ENCODE measurements around the gene SNAPC5. TPM values are rescaled to one million over a fixed set of nuclear protein-coding genes. Genes with fewer than 3 reads are reported as not detected.
"Not testable (repeated sequence)": the region's sequence is repeated elsewhere in the genome, so short reads cannot be mapped to it uniquely, and the experiment has no call there.

SNAPC5 gene
- total and polyA plus RNA-seq, 3 experiments from 2014 or later, result 46.9 to 63.6 (median 55.5) TPM

GRCh38 chr15:66465294-66465693, 32.3 kb downstream of the SNAPC5 start:
- H3K27me3 ChIP-seq (ENCODE audit: insufficient read depth, low read length, poor library complexity, severe bottlenecking); H3K9me3 Mint-ChIP-seq; H3K4me3 Mint-ChIP-seq; H3K36me3 ChIP-seq (ENCODE audit: insufficient read depth, low read length); H3K27ac ChIP-seq (ENCODE audit: low read depth, low read length); H3K4me1 ChIP-seq (ENCODE audit: insufficient read depth, low read length); H3K9me3 ChIP-seq (ENCODE audit: low read length); H3K4me3 ChIP-seq (ENCODE audit: low read length); DNase-seq; H3K27me3 Mint-ChIP-seq; POLR2A ChIA-PET; CTCF ChIA-PET: not testable (repeated sequence)
- peaks cover 0 to 31% (median 7%) of the 10 kb centered on the region in 3 donors for H3K36me3 Mint-ChIP-seq
- peak overlapping the region in 4 of 8 donors; percentile 15 to 88 (median 45) for H3K27ac Mint-ChIP-seq
- H3K4me1 Mint-ChIP-seq, result peaks cover 6 to 17% (median 10%) of the 10 kb centered on the region in 3 donors

GRCh38 chr15:66462627-66463026, 34.9 kb downstream of the SNAPC5 start:
- DNase-seq, result no peak
- POLR2A ChIA-PET, result no interaction called here
- Mint-ChIP-seq H3K9me3 (no peaks in the 10 kb centered on the region), H3K4me1 (peaks cover 10 to 14% (median 11%) of the 10 kb centered on the region in 3 donors), H3K36me3 (peaks cover 0 to 40% (median 4%) of the 10 kb centered on the region in 3 donors), H3K4me3 (no peak overlapping the region), H3K27ac (no peak overlapping the region), H3K27me3 (no peaks in the 10 kb centered on the region)
- Histone ChIP-seq H3K27me3 (ENCODE audit: insufficient read depth, low read length, poor library complexity, severe bottlenecking) (no peaks in the 10 kb centered on the region), H3K4me3 (ENCODE audit: low read length) (no peak overlapping the region), H3K4me1 (ENCODE audit: insufficient read depth, low read length) (peaks cover 7% of the 10 kb centered on the region), H3K9me3 (ENCODE audit: low read length) (no peaks in the 10 kb centered on the region), H3K36me3 (ENCODE audit: insufficient read depth, low read length) (no peaks in the 10 kb centered on the region), H3K27ac (ENCODE audit: low read depth, low read length) (no peak overlapping the region)
- CTCF ChIA-PET, result no interaction called here

GRCh38 chr15:66461917-66462316, 35.6 kb downstream of the SNAPC5 start:
- Mint-ChIP-seq H3K4me3 (no peak overlapping the region), H3K9me3 (no peaks in the 10 kb centered on the region), H3K4me1 (peaks cover 10 to 14% (median 11%) of the 10 kb centered on the region in 3 donors), H3K27me3 (no peaks in the 10 kb centered on the region), H3K27ac (peak overlapping the region in 2 of 8 donors; percentile 17 to 82), H3K36me3 (peaks cover 0 to 37% (median 4%) of the 10 kb centered on the region in 3 donors)
- no peak for DNase-seq
- CTCF ChIA-PET, result no interaction called here
- H3K27ac ChIP-seq (ENCODE audit: low read depth, low read length), result no peak overlapping the region
- POLR2A ChIA-PET, result no interaction called here
- no peaks in the 10 kb centered on the region for H3K27me3 ChIP-seq (ENCODE audit: insufficient read depth, low read length, poor library complexity, severe bottlenecking)
- peaks cover 7% of the 10 kb centered on the region for H3K4me1 ChIP-seq (ENCODE audit: insufficient read depth, low read length)
- no peak overlapping the region for H3K4me3 ChIP-seq (ENCODE audit: low read length)
- no peaks in the 10 kb centered on the region for H3K9me3 ChIP-seq (ENCODE audit: low read length)
- H3K36me3 ChIP-seq (ENCODE audit: insufficient read depth, low read length), result no peaks in the 10 kb centered on the region

- CTCF ChIA-PET, result interaction anchor here (1.0 kb wide), 1 partner anchor 37 kb away, joined by 3 read pairs; no protein-coding TSS in a partner anchor
- not testable (repeated sequence) for H3K4me1 ChIP-seq (ENCODE audit: insufficient read depth, low read length)
Observed at GRCh38 chr15:66461294-66461693, 36.3 kb downstream of the SNAPC5 start.

GRCh38 chr15:66459818-66460615, 37.5 kb downstream of the SNAPC5 start:
- Mint-ChIP-seq H3K9me3 (no peaks in the 10 kb centered on the region), H3K4me1 (peaks cover 10 to 14% (median 11%) of the 10 kb centered on the region in 3 donors), H3K27ac (peak overlapping the region in 7 of 8 donors; percentile 4 to 84 (median 64)), H3K4me3 (no peak overlapping the region), H3K27me3 (no peaks in the 10 kb centered on the region), H3K36me3 (peaks cover 0 to 46% (median 4%) of the 10 kb centered on the region in 3 donors)
- H3K27me3 ChIP-seq (ENCODE audit: insufficient read depth, low read length, poor library complexity, severe bottlenecking), result no peaks in the 10 kb centered on the region
- peaks cover 7% of the 10 kb centered on the region for H3K4me1 ChIP-seq (ENCODE audit: insufficient read depth, low read length)
- H3K4me3 ChIP-seq (ENCODE audit: low read length), result no peak overlapping the region
- H3K36me3 ChIP-seq (ENCODE audit: insufficient read depth, low read length), result no peaks in the 10 kb centered on the region
- no peaks in the 10 kb centered on the region for H3K9me3 ChIP-seq (ENCODE audit: low read length)
- CTCF ChIA-PET, result interaction anchor here (1.5 kb wide), 1 partner anchor 10 kb away, joined by 3 read pairs; no protein-coding TSS in a partner anchor
- DNase-seq, result no peak
- H3K27ac ChIP-seq (ENCODE audit: low read depth, low read length), result no peak overlapping the region
- POLR2A ChIA-PET, result no interaction called here

More at GRCh38 chr15:66461294-66461693, 36.3 kb downstream of the SNAPC5 start:
- Mint-ChIP-seq H3K36me3 (peaks cover 0 to 39% (median 4%) of the 10 kb centered on the region in 3 donors), H3K4me1 (peaks cover 10 to 14% (median 11%) of the 10 kb centered on the region in 3 donors)
- POLR2A ChIA-PET; H3K27ac Mint-ChIP-seq; H3K27me3 ChIP-seq (ENCODE audit: insufficient read depth, low read length, poor library complexity, severe bottlenecking); DNase-seq; H3K27ac ChIP-seq (ENCODE audit: low read depth, low read length); H3K9me3 Mint-ChIP-seq; H3K36me3 ChIP-seq (ENCODE audit: insufficient read depth, low read length); H3K4me3 Mint-ChIP-seq; H3K9me3 ChIP-seq (ENCODE audit: low read length); H3K4me3 ChIP-seq (ENCODE audit: low read length); H3K27me3 Mint-ChIP-seq: not testable (repeated sequence)

- CTCF ChIA-PET, result no interaction called here
- Histone ChIP-seq H3K9me3 (ENCODE audit: low read length) (no peaks in the 10 kb centered on the region), H3K27ac (ENCODE audit: low read depth, low read length) (no peak overlapping the region), H3K4me3 (ENCODE audit: low read length) (no peak overlapping the region), H3K36me3 (ENCODE audit: insufficient read depth, low read length) (no peaks in the 10 kb centered on the region), H3K27me3 (ENCODE audit: insufficient read depth, low read length, poor library complexity, severe bottlenecking) (no peaks in the 10 kb centered on the region), H3K4me1 (ENCODE audit: insufficient read depth, low read length) (peaks cover 7% of the 10 kb centered on the region)
- Mint-ChIP-seq H3K4me1 (peaks cover 10 to 17% (median 11%) of the 10 kb centered on the region in 3 donors), H3K9me3 (no peaks in the 10 kb centered on the region), H3K27ac (peak overlapping the region in 5 of 8 donors; percentile 16 to 88 (median 49)), H3K36me3 (peaks cover 0 to 47% (median 0%) of the 10 kb centered on the region in 3 donors), H3K27me3 (no peaks in the 10 kb centered on the region), H3K4me3 (no peak overlapping the region)
- DNase-seq, result no peak
- POLR2A ChIA-PET, result no interaction called here
Observed at GRCh38 chr15:66456211-66456610, 41.4 kb downstream of the SNAPC5 start.

- no peak overlapping the region for H3K4me3 Mint-ChIP-seq
- Histone ChIP-seq H3K27me3 (ENCODE audit: insufficient read depth, low read length, poor library complexity, severe bottlenecking) (no peaks in the 10 kb centered on the region), H3K36me3 (ENCODE audit: insufficient read depth, low read length) (no peaks in the 10 kb centered on the region), H3K27ac (ENCODE audit: low read depth, low read length) (no peak overlapping the region), H3K9me3 (ENCODE audit: low read length) (no peaks in the 10 kb centered on the region), H3K4me3 (ENCODE audit: low read length) (no peak overlapping the region), H3K4me1 (ENCODE audit: insufficient read depth, low read length) (no peaks in the 10 kb centered on the region)
- ChIA-PET POLR2A (no interaction called here), CTCF (no interaction called here)
- no peaks in the 10 kb centered on the region for H3K9me3 Mint-ChIP-seq
- H3K36me3 Mint-ChIP-seq, result peaks cover 0 to 45% (median 2%) of the 10 kb centered on the region in 3 donors
- H3K27ac Mint-ChIP-seq, result no peak overlapping the region
- DNase-seq, result no peak
- H3K4me1 Mint-ChIP-seq, result peaks cover 0 to 7% (median 0%) of the 10 kb centered on the region in 3 donors
- no peaks in the 10 kb centered on the region for H3K27me3 Mint-ChIP-seq
Observed at GRCh38 chr15:66454143-66454542, 43.4 kb downstream of the SNAPC5 start.

GRCh38 chr15:66452971-66453580, 44.5 kb downstream of the SNAPC5 start:
- H3K9me3 ChIP-seq (ENCODE audit: low read length), result no peaks in the 10 kb centered on the region

More at GRCh38 chr15:66452971-66453580, 44.5 kb downstream of the SNAPC5 start:
- H3K4me3 Mint-ChIP-seq, result no peak overlapping the region
- Histone ChIP-seq H3K4me1 (ENCODE audit: insufficient read depth, low read length) (no peaks in the 10 kb centered on the region), H3K4me3 (ENCODE audit: low read length) (no peak overlapping the region), H3K36me3 (ENCODE audit: insufficient read depth, low read length) (no peaks in the 10 kb centered on the region), H3K27me3 (ENCODE audit: insufficient read depth, low read length, poor library complexity, severe bottlenecking) (no peaks in the 10 kb centered on the region), H3K27ac (ENCODE audit: low read depth, low read length) (no peak overlapping the region)
- no peak for DNase-seq
- H3K36me3 Mint-ChIP-seq, result peaks cover 2 to 46% (median 8%) of the 10 kb centered on the region in 3 donors
- ChIA-PET POLR2A (no interaction called here), CTCF (interaction anchor here (1.0 kb wide), 1 partner anchor 18 kb away, joined by 4 read pairs; no protein-coding TSS in a partner anchor)
- H3K4me1 Mint-ChIP-seq, result peaks cover 0 to 3% (median 0%) of the 10 kb centered on the region in 3 donors
- no peaks in the 10 kb centered on the region for H3K27me3 Mint-ChIP-seq
- peak overlapping the region in 2 of 8 donors; percentile 7 to 22 for H3K27ac Mint-ChIP-seq
- no peaks in the 10 kb centered on the region for H3K9me3 Mint-ChIP-seq
